WI38 (cell line): ENCODE measurements around the gene ENTHD1.
A peak's percentile ranks its signal among the peaks of the same experiment; 100 is the strongest.

ENCODE experiments used
- H3K4me3 ChIP-seq: 2 replicates; pipeline ENCODE4 v1.5.1; 2011; ENCODE audit warnings: low read depth, mild to moderate bottlenecking, control low read depth, low read length
- TF ChIP-seq, protein P1 (sequence below): IDR thresholded peaks from 2 replicates; pipeline ENCODE4 v1.5.1; 2012; ENCODE audit warnings: low read depth, mild to moderate bottlenecking, control low read depth, low read length

Gene ENTHD1

GRCh38 chr22:39808081-39808480 is 85.5 kb downstream of the ENTHD1 start:
- no peak overlapping the region for H3K4me3 ChIP-seq
- TF ChIP-seq, protein P1, sequence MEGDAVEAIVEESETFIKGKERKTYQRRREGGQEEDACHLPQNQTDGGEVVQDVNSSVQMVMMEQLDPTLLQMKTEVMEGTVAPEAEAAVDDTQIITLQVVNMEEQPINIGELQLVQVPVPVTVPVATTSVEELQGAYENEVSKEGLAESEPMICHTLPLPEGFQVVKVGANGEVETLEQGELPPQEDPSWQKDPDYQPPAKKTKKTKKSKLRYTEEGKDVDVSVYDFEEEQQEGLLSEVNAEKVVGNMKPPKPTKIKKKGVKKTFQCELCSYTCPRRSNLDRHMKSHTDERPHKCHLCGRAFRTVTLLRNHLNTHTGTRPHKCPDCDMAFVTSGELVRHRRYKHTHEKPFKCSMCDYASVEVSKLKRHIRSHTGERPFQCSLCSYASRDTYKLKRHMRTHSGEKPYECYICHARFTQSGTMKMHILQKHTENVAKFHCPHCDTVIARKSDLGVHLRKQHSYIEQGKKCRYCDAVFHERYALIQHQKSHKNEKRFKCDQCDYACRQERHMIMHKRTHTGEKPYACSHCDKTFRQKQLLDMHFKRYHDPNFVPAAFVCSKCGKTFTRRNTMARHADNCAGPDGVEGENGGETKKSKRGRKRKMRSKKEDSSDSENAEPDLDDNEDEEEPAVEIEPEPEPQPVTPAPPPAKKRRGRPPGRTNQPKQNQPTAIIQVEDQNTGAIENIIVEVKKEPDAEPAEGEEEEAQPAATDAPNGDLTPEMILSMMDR: peak; percentile 56

- TF ChIP-seq, protein P1: no peak
Observed at GRCh38 chr22:39806109-39806508, 87.5 kb downstream of the ENTHD1 start.

DNA sequence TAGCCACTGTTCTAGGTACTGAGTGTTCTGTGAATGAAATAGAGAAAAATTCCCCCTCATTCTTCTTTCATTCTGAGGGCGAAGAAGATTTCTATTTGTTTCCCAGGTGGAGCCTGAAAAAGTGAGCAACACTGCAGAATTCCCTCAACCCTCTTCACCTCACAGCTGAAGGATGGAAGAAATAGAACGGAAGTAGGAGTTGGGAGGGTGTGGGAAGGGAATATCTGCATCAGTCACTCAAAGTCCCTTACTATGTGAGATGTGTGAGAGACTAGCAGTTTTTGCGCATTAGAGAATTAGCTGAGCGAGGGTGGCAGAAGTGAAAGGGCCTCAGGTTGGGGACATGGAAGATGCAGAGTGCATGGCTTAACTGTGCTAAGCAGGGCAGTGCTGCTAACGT is 88.4 kb downstream of the ENTHD1 start:
- TF ChIP-seq, protein P1: no peak
- no peak overlapping the region for H3K4me3 ChIP-seq

More at GRCh38 chr22:39806109-39806508, 87.5 kb downstream of the ENTHD1 start:
- H3K4me3 ChIP-seq: no peak overlapping the region

DNA sequence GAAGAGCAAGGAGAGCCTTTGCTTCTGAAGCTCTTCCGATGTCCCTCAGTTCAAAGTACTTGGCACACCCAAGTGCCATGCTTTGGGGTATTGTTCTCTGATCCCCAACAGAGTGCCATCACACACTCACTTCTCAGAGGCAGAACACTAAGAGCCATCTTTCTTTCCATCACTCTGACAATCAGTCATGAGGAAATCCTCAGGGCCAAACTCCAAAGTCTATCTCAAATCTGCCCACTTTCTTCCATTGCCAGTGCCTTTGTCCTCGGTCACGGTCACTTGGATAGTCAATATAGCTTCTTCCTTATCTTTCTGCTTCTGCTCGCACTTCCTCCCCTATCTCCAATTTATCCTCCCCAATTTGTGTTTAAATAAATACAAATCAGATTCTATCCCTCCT is 90.9 kb downstream of the ENTHD1 start:
- no peak overlapping the region for H3K4me3 ChIP-seq
- TF ChIP-seq, protein P1: no peak

DNA sequence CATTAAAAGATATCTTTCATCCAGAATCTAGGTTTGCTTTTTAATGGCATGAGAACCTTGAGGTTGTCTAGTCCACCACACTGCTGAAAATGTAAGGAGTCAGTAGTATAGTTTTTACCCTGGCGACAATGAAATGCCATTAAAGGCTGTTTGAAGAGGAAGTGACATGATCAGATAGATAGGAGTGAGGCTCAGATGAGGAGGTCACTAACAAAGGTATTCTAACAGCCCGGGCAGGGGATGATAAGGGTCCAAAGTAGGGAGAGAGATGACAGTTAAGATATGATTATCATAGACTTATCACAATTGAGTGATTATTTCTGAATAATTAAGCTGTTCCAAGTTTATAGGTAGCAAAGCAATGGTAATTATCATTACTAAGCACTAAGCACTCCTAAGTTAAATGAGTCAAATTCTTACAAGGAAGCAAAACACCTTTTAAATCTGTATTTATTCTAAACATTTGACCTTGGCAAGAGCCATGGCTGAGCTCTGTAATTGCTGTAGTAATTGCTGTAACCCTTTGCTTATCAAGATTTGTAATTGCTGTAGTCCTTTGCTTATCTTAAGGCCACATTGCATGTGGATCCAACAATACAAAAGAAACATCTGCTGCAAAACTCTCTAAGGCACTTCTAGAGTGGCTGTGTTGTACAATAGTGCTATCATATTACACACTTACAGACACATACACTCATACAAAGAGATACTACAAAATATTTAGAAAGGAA is 92.6 kb downstream of the ENTHD1 start:
- TF ChIP-seq, protein P1: no peak
- no peak overlapping the region for H3K4me3 ChIP-seq

DNA sequence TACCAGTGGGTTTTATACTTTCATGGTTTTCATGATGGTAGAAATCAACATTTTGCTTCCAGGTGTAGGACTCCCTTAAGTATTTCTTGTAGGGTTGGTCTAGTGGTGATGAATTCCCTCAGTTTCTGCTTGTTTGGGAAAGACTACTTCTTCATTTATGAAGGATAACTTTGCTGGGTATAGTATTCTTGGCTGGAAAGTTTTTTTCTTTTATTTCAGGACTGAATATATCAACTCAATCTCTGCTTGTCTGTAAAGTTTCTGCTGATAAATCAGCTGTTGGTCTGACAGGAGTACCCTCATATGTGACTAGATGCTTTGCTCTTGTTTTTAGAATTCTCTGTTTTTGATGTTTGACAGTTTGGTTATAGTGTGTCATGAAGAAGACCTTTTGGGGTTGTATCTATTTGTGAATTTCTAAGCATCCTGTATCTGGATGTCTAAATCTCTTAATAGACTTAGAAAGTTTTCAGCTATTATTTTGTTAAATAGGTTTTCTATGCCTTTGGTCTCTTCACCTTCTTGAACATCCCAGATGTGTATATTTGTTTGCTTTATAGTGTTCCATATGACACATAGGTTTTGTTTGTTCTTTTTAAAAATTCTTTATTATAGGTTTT is 95.9 kb downstream of the ENTHD1 start:
- TF ChIP-seq, protein P1: no peak
- no peak overlapping the region for H3K4me3 ChIP-seq

- H3K4me3 ChIP-seq: no peak overlapping the region
- TF ChIP-seq, protein P1: no peak
Observed at GRCh38 chr22:39789788-39790187, 103.8 kb downstream of the ENTHD1 start.
